ENCODE measurements around the gene PHF2.
"Not testable (repeated sequence)": the region's sequence is repeated elsewhere in the genome, so short reads cannot be mapped to it uniquely, and the experiment has no call there.

PHF2 gene

GRCh38 chr9:93669958-93670207 is 93.5 kb downstream of the PHF2 start:
- no peak for DNase-seq (ENCODE audit: low read depth)
- no peak for TF ChIP-seq CTCF (IDR thresholded peaks at IDR 0.05; ENCODE audit: low read depth, low read length, missing control alignments)

DNA sequence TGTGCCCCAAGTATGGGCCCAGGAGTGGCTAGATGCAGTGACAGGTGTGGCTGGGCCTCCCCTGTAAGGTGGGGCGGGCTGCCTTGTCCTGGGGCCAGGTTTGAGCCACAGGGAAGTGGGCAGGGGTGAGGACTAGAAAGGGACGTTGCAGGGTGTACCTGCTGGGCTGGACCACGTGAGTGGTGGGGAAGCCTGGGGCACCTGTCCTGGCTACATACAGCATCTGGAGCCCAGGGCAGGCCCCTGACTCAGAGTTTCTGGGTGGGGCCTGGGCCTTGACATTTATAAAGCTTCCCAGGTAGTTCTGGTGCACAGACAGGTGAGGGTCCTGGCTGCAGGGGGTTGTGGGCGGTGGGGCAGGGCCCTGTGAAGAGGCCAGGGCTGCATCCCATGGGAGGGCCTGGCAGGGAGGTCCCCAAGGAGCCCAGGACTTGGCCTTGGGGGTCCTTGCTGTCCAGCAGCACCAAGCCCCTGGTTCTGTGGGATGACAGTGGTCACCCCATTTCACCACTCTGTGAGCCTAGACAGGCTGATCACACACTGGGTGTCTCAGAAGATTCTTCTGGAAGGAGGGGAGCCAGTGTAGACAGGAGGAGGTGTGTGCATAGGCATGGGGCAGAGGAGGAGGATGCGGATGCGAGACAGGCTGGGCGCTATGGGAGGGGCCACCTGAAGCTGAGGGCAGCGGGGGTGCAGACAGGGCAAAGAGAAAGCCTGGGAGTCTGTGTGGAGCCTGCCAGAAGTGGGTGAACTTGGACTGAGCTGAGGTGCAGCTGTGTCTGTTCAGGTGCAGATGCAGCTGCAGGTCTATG is 94.0 kb downstream of the PHF2 start:
- TF ChIP-seq CTCF (IDR thresholded peaks at IDR 0.05; ENCODE audit: low read depth, low read length, missing control alignments): no peak
- no peak for DNase-seq (ENCODE audit: low read depth)

More at GRCh38 chr9:93669958-93670207, 93.5 kb downstream of the PHF2 start:
- no peak overlapping the region for H3K4me3 ChIP-seq (ENCODE audit: low read depth, low read length)

GRCh38 chr9:93671020-93671338 is 94.6 kb downstream of the PHF2 start:
- no peak for DNase-seq (ENCODE audit: low read depth)
- TF ChIP-seq CTCF (IDR thresholded peaks at IDR 0.05; ENCODE audit: low read depth, low read length, missing control alignments): no peak
- H3K4me3 ChIP-seq (ENCODE audit: low read depth, low read length): no peak overlapping the region

More for the DNA sequence above, 94.0 kb downstream of the PHF2 start:
- no peak overlapping the region for H3K4me3 ChIP-seq (ENCODE audit: low read depth, low read length)

DNA sequence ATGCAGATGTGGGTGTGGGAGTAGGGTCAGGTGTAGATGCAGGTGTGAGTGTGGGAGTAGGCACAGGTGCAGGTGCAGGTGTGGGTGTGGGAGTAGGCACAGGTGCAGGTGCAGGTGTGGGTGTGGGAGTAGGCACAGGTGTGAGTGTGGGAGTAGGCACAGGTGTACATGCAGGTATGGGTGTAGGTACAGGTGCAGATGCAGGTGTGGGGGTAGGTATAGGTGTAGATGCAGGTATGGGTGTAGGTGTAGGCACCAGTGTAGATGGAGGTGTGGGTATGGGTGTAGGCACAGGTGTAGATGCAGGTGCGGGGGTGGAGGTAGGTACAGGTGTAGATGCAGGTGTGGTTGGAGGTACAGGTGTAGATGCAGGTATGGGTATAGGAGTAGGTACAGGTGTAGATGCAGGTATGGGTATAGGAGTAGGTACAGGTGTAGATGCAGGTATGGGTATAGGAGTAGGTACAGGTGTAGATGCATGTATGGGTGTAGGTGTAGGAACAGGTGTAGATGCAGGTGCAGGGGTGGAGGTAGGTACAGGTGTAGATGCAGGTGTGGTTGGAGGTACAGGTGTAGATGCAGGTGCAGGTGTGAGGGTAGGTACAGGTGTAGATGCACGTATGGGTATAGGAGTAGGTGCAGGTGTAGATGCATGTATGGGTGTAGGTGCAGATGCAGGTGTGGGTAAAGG is 96.1 kb downstream of the PHF2 start:
- not testable (repeated sequence) for H3K4me3 ChIP-seq (ENCODE audit: low read depth, low read length); DNase-seq (ENCODE audit: low read depth)

DNA sequence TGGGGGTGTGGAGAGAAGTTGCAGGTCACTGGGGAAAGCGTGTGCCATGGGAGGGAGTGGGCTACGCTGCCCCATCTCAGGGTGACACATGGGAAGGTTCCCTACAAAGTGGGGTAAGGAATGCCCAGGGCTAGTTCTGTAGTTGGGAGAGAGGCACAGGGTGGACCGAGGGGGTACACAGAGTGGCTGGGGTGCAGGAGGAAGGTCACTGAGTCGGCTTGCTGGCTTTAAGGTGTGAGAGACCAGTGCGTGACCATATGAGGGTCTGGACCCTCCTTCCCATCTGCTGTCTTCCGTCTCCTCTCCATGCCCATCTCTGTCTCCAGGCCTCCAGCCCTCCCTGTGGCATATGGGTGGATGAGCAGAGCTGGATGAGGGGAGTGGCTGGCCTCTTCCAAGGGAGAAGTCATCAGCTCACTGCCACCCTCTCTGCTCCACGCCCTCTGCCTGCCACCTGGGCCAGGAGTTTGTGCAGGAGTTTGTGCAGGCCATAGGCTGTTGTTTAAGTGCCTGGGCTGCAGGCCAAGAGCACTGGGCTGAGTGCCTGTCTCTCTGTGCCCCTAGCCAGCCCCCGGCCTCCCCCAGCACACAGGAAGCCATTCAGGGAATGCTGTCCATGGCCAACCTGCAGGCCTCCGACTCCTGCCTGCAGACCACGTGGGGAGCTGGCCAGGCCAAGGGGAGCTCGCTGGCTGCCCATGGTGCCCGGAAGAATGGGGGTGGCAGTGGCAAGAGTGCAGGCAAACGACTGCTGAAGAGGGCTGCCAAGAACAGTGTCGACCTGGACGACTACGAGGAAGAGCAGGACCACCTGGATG is 96.8 kb downstream of the PHF2 start:
- DNase-seq (ENCODE audit: low read depth): no peak
- no peak for TF ChIP-seq CTCF (IDR thresholded peaks at IDR 0.05; ENCODE audit: low read depth, low read length, missing control alignments)
- H3K4me3 ChIP-seq (ENCODE audit: low read depth, low read length): no peak overlapping the region

DNA sequence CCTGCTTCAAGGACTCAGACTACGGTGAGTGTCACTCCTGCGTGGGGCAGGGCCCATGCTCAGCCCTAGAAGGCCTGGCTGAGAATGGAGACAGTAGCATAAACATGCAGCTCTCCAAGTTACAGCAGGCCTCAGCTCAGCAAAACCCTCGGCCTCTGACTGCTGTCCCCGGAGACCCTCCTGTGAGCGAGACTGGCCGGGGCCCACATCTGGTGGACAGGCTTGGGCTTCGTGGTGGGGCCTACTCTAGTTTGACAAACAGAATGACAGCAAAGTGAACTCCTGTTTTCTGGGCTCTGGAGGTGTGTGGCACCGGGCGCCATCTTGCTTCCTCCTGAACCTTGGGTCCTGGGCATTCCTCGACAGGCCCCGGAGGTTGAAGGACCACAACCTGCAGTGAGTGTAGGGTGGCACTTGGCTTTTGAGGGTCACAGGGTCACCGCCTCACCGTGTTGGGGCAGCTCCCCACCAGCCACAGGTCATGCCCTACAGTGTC is 97.5 kb downstream of the PHF2 start:
- no peak for TF ChIP-seq CTCF (IDR thresholded peaks at IDR 0.05; ENCODE audit: low read depth, low read length, missing control alignments)
- H3K4me3 ChIP-seq (ENCODE audit: low read depth, low read length): no peak overlapping the region
- no peak for DNase-seq (ENCODE audit: low read depth)

Measured in GM12864 (cell line).